ENCODE measurements around the gene DBX1.
"Not testable (repeated sequence)": the region's sequence is repeated elsewhere in the genome, so short reads cannot be mapped to it uniquely, and the experiment has no call there.

DBX1 gene

GRCh38 chr11:20160425-20161229 lies at the start of gene DBX1:
Gene DBX1, minus strand, starts transcription at chr11:20160475. Its CDS starts 151 bp downstream, at chr11:20160324.
- DNase-seq, result no peak

- DNase-seq, result no peak
Measured at GRCh38 chr11:20208622-20209111, 48.4 kb upstream of the DBX1 start.

- no peak for DNase-seq
Measured at GRCh38 chr11:20207781-20208621, 47.7 kb upstream of the DBX1 start.

- DNase-seq, result no peak
Measured at GRCh38 chr11:20205807-20206206, 45.5 kb upstream of the DBX1 start.

GRCh38 chr11:20204681-20205080 lies 44.4 kb upstream of the DBX1 start:
- DNase-seq, result no peak

- no peak for DNase-seq
Measured at GRCh38 chr11:20203831-20204230, 43.6 kb upstream of the DBX1 start.

GRCh38 chr11:20201231-20201630 lies 41.0 kb upstream of the DBX1 start:
- no peak for DNase-seq

- not testable (repeated sequence) for DNase-seq
Measured at GRCh38 chr11:20200331-20200955, 40.2 kb upstream of the DBX1 start.

GRCh38 chr11:20197881-20198280 lies 37.6 kb upstream of the DBX1 start:
- DNase-seq, result no peak

- DNase-seq, result no peak
Measured at GRCh38 chr11:20194470-20194869, 34.2 kb upstream of the DBX1 start.

- DNase-seq, result no peak
Measured at GRCh38 chr11:20193307-20193706, 33.0 kb upstream of the DBX1 start.

- no peak for DNase-seq
Measured at GRCh38 chr11:20192641-20193040, 32.4 kb upstream of the DBX1 start.

GRCh38 chr11:20192151-20192550 lies 31.9 kb upstream of the DBX1 start:
- no peak for DNase-seq

GRCh38 chr11:20178976-20179375 lies 18.7 kb upstream of the DBX1 start:
- DNase-seq, result no peak

- no peak for DNase-seq
Measured at GRCh38 chr11:20177136-20177535, 16.9 kb upstream of the DBX1 start.

- no peak for DNase-seq
Measured at GRCh38 chr11:20172721-20173447, 12.6 kb upstream of the DBX1 start.

GRCh38 chr11:20163783-20164481 lies 3.7 kb upstream of the DBX1 start:
- DNase-seq, result no peak

- no peak for DNase-seq
Measured at GRCh38 chr11:20162824-20163782, 2.8 kb upstream of the DBX1 start.

GRCh38 chr11:20161923-20162744 lies 1.9 kb upstream of the DBX1 start:
- DNase-seq, result no peak
